CD4-positive, alpha-beta T cell treated with Interferon alpha-2 for 1 hour (primary cell): ENCODE data around the gene C1orf174.
"Not testable (repeated sequence)": the region's sequence is repeated elsewhere in the genome, so short reads cannot be mapped to it uniquely, and the experiment has no call there.

Experiments used
- DNase-seq, 2 donors: peaks; one replicate each; pipeline ENCODE4 v3.0.0-alpha.2; 2020 to 2022

C1orf174 gene

DNA sequence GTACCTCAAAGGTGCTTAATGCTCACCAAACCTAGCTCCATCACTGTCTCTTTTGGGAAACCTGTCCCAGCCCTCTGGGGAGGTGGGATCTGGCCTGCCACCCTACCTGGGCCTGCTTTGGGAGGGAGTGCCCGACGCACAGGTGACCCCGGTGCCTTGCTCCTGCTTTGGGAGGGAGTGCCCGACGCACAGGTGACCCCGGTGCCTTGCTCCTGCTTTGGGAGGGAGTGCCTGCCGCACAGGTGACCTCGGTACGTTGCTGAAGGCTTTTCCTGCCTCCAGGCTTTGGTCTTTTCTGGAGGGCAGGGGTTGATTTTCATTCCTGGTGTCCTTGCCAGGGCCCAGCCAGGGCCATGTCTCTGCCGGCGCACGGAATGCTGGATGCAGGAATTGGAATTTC is 25.2 kb upstream of the C1orf174 start:
- DNase-seq: no peak

GRCh38 chr1:3924825-3925220 is 24.8 kb upstream of the C1orf174 start:
- DNase-seq: no peak

- DNase-seq: no peak
Observed at GRCh38 chr1:3924186-3924824, 24.2 kb upstream of the C1orf174 start.

DNA sequence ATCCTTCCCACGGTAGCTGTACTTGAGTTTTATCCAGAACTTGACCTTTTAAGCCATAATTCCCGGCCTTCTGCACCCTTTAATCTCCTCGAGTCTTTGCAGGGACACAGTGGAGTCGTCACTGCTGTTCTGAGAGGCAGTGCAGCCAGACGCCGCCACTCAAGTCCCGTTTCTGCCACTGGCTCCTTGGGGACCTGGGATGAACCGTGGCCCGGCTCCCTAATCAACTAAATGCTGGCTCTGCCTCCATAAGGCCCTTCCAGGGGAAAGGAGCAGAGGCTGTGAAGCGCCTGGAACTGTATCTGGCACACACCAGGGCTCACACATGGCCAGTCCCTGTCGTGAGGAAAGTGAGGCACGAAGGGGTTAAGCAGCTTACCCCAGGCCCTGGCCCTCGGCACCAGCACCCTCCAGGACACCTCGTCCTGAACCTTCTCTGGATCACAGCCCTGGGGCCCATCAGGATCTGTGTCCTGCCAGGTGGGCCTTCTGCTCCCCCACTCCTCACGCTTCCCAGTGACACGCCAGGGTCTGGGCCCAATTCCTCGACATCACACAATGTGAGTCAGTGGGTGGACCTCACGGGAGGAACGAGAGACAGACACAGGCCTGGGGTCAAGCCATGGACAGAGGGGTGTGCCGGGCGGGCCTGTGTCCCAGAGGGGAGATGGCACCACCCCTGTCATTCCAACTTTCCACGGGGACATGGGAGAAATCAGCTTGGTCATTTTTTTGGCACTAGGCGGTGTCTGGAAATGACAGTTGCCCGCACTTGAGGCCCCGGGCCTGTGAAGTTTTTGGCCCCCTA is 23.5 kb upstream of the C1orf174 start:
- DNase-seq: no peak

DNA sequence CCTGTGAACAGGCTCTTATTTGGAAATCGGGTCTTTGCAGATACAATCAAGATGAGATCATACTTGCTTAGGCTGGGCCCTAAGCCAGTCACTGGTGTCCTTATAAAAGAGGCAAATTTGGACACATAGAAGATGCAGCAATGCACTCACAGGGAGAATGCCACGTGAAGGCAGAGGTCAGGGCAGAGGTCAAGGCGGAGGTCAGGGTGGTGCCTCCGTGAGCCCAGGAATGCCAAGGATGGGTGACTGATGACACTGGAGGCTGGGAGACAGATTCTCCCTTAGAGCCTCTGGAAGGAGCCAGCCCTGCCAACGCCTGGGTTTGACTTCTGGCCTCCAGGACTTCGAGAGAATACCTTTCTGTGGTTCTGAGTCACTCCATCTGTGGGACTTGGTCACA is 22.8 kb upstream of the C1orf174 start:
- DNase-seq: no peak

GRCh38 chr1:3922201-3922725 is 22.2 kb upstream of the C1orf174 start:
- peak; percentile 43 to 72 for DNase-seq

DNA sequence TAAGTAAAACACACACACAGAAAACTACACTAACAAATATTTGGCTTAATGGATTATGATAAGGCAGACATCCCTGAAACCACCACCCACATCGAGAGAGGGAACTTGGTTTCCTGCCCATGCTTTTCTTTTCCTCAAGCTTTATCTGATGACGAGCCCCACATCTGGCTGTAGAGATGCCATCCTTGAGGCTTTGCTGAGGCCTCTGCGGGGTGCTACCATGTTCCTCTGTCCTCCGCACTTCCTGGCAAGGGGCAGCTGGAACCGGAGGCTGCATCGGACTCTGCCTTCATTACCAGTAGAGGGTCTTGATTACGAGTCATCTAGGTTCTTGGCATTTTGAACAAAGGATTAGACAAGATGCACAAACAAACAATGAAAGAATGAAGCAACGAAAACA is 21.7 kb upstream of the C1orf174 start:
- no peak for DNase-seq

DNA sequence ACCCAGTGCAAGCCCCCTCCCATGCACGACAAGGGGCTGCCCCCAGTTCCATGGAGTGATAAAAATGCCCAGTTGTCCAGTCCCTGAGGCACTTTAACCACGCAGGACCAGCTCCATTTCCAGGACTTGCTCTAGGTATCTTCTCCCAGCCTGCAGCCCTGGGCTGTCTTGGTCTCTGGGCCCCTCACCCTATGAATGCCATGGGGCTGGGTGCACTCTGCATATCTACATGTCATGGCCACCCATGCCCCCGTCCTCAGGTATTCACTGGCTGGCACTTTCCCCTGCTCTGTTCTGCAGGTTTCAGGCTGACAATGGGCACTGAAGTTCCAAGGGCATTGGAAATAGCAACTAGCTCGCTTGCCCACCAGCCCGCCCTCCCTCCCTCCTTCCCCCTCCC is 19.6 kb upstream of the C1orf174 start:
- no peak for DNase-seq

GRCh38 chr1:3918966-3919611 is 19.0 kb upstream of the C1orf174 start:
- DNase-seq: no peak

DNA sequence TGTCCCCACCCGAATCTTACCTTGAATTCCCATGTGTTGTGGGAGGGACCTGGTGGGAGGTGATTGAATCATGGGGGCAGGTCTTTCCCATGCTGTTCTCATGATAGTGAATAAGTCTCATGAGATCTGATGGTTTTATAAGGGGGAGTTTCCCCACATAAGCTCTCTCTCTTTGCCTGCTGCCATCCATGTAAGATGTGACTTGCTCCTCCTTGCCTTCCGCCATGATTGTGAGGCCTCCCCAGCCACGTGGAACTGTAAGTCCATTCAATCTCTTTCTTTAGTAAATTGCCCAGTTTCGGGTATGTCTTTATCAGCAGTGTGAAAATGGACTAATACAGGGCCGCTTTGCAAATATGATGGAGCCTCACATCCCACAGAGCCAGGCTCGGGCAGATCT is 18.3 kb upstream of the C1orf174 start:
- DNase-seq: not testable (repeated sequence)

- no peak for DNase-seq
Observed at GRCh38 chr1:3917761-3918160, 17.7 kb upstream of the C1orf174 start.

- no peak for DNase-seq
Observed at GRCh38 chr1:3915551-3916121, 15.6 kb upstream of the C1orf174 start.

GRCh38 chr1:3914911-3915310 is 14.8 kb upstream of the C1orf174 start:
- no peak for DNase-seq

DNA sequence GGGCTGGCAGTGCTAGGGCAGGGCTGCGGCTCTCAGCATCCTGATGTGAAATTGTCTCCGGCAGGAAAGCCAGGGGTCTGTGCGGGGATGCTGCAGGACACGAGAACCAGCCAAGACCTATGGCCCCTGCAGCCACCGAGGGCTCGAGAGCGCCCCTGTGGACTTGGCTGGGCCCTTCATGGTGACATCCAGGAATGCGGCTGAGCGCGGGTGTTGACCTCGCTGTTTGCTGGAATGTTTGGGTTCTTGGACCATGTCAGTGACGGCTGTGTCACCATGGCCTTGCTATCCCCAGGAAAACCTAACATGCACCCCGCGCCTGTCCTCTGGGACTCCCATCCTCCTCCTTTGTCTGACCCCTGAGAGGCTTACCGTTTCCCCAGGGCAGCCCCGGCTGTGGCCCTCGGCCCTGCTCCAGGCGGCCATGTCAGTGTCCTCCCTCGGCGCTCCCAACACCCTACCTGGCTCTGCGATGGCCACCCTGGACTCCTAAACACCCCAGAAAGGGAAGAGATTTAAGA is 14.3 kb upstream of the C1orf174 start:
- no peak for DNase-seq

DNA sequence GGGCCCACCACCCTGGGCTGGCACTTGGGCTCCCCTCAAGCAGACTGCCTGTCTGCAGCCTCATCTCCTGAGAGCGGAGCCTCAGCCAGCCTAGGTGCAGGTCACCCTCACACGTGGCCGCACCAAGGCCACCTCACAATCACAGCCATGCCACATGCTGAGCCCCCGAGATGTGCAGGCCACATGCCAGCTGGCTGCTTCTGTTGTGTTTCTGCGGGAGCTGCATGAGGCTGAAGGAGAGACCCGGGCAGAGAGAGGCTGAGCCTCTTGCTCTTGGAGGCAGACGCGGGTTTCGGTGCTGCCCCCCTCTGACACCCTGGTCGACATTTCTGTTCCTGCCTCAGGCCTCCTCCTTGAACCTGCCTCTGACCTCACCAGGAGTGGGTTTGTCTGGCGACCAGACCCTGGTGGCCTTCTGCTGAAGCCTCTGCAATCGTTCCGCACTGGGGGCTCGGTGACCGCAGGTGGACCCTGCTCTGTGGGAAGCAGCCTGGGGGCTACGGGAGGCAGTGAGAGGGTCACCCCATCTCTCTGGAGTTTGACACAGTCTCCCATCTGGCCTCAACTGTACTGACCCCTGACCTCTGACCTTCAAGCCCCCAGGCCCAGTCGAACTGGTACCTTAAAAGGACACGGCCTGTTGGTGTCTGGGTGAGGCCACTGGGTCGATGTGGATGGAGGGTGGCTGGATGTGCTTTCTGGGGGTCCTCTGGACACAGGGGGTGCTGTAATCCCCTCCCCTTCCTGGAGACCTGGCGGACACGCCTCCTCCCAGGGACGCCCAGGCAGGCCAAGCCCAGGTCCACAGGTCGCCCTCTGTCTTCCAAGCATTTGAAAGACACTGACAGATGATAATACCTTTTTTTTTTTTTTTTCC is 13.0 kb upstream of the C1orf174 start:
- DNase-seq: no peak

GRCh38 chr1:3911981-3912808 is 12.1 kb upstream of the C1orf174 start:
- DNase-seq: no peak

DNA sequence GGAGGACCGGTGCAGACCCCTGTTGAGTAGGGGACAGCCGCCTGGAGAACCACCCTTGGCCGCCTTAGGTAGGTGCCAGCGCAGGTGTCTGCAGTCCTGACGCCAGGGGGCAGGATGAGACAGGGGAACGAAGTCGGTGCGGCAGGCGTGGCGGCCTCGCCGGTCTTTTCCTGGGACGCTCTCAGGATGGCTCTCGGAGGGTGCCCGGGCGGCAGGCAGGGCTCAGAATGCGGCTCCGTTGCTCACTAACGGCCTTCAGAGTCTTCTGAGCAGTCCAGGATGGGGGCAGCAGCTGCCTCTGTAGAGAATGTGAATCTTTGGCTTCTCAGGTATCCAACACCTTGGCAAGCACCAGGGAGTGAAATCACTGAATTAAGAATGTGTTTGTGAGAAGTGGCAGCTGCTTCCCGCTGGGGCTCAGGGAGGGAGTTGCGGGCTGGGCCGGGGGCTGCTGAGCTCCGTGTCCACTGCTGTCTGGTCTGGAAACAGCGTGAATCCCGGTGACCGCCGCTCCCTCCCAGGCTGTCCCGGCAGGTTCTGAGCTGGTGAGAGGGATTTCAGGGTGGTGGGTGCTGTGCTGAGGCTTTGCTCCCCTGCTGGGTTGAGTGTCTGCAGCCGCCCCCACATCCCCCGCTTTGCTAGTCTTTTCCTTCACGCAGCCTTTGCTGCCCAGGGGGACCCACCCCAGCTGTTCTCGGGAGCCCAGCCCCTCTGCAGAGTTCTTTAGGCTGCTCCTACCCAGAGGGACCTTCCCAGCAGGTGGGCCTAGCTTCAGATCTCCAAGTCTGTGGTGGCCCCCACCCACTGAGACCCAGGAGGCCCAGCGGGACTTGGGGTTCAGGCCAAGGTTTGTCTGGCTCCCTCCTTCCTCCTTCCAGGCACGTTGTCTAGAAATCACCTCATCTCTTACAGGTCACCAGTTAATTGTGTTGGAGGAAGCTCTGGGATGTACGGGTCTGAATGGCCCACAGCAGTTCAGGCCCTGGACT is 11.1 kb upstream of the C1orf174 start:
- peak; percentile 68 to 77 for DNase-seq

GRCh38 chr1:3910049-3910731 is 10.1 kb upstream of the C1orf174 start:
- DNase-seq: no peak

- no peak for DNase-seq
Observed at GRCh38 chr1:3909615-3910014, 9.5 kb upstream of the C1orf174 start.
